ENCODE measurements around the gene PEF1. TPM values are rescaled to one million over a fixed set of nuclear protein-coding genes. Genes with fewer than 3 reads are reported as not detected.

PEF1 gene
- total RNA-seq, 1 experiment from 2014 or later, result 56.3 TPM

DNA sequence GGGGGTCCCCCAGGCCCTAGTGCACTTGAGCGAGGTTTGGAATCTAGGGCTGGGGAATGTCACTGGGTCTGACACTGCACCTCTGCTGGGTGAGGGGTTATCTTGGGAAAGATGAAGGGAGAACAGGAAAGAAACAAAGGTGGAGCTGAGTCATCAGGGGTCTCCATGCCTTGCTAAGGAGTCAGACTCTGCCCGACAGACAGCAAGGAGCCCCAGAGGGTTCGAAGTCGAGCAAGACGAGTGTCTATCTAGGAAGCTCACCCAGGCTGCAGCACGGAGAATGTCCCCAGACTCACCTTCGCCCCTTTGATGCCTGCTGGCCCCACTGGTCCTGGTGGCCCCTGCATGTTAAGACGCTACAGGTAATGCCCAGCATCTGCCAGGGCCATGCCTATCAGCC is 41.1 kb upstream of the PEF1 start:
- Histone ChIP-seq H3K9me3 (ENCODE audit: low read depth, low read length, poor library complexity, severe bottlenecking) (no peaks in the 10 kb centered on the region), H3K27ac (ENCODE audit: low read depth, low read length, poor library complexity, severe bottlenecking) (no peak overlapping the region), H3K4me1 (ENCODE audit: insufficient read depth, low read length, poor library complexity, severe bottlenecking) (no peaks in the 10 kb centered on the region), H3K36me3 (ENCODE audit: insufficient read depth, low read length, poor library complexity, severe bottlenecking) (no peaks in the 10 kb centered on the region), H3K27me3 (replicated peaks; ENCODE audit: insufficient read depth, low read depth, low read length, poor library complexity) (no peaks in the 10 kb centered on the region), H3K4me3 (ENCODE audit: low read depth, low read length, poor library complexity, severe bottlenecking) (no peak overlapping the region)
- intact Hi-C loops (cut with micrococcal nuclease; ENCODE audit: unreplicated experiment), result no loop called here
- ChIA-PET CTCF (no interaction called here), POLR2A (ENCODE audit: low non-redundant PET) (no interaction called here)
- no TSS peak for BruUV-seq (replicated peaks)
- DNase-seq (ENCODE audit: low spot score), result no peak
- TF ChIP-seq CTCF (conservative IDR thresholded peaks at IDR 0.05; ENCODE audit: low read depth, low read length) (no peak), EZH2 (IDR thresholded peaks at IDR 0.05; ENCODE audit: borderline replicate concordance, low read depth, low read length, poor library complexity, severe bottlenecking) (no peak)

- DNase-seq (ENCODE audit: low spot score), result no peak
- no peak overlapping the region for H3K4me3 ChIP-seq (ENCODE audit: low read depth, low read length, poor library complexity, severe bottlenecking)
- H3K9me3 ChIP-seq (ENCODE audit: low read depth, low read length, poor library complexity, severe bottlenecking), result no peaks in the 10 kb centered on the region
- H3K27me3 ChIP-seq (replicated peaks; ENCODE audit: insufficient read depth, low read depth, low read length, poor library complexity), result no peaks in the 10 kb centered on the region
- H3K36me3 ChIP-seq (ENCODE audit: insufficient read depth, low read length, poor library complexity, severe bottlenecking), result no peaks in the 10 kb centered on the region
- no peak overlapping the region for H3K27ac ChIP-seq (ENCODE audit: low read depth, low read length, poor library complexity, severe bottlenecking)
- TF ChIP-seq EZH2 (IDR thresholded peaks at IDR 0.05; ENCODE audit: borderline replicate concordance, low read depth, low read length, poor library complexity, severe bottlenecking) (no peak), CTCF (conservative IDR thresholded peaks at IDR 0.05; ENCODE audit: low read depth, low read length) (peak; percentile 41)
- ChIA-PET POLR2A (ENCODE audit: low non-redundant PET) (no interaction called here), CTCF (no interaction called here)
- BruUV-seq (replicated peaks), result no TSS peak
- H3K4me1 ChIP-seq (ENCODE audit: insufficient read depth, low read length, poor library complexity, severe bottlenecking), result no peaks in the 10 kb centered on the region
- intact Hi-C loops (cut with micrococcal nuclease; ENCODE audit: unreplicated experiment), result no loop called here
Observed at GRCh38 chr1:31683997-31684396, 39.3 kb upstream of the PEF1 start.

- BruUV-seq (replicated peaks), result no TSS peak
- intact Hi-C loops (cut with micrococcal nuclease; ENCODE audit: unreplicated experiment), result no loop called here
- H3K27ac ChIP-seq (ENCODE audit: low read depth, low read length, poor library complexity, severe bottlenecking), result no peak overlapping the region
- no peak for TF ChIP-seq EZH2 (IDR thresholded peaks at IDR 0.05; ENCODE audit: borderline replicate concordance, low read depth, low read length, poor library complexity, severe bottlenecking)
- TF ChIP-seq CTCF (conservative IDR thresholded peaks at IDR 0.05; ENCODE audit: low read depth, low read length), result no peak
- no peaks in the 10 kb centered on the region for H3K4me1 ChIP-seq (ENCODE audit: insufficient read depth, low read length, poor library complexity, severe bottlenecking)
- no peak overlapping the region for H3K4me3 ChIP-seq (ENCODE audit: low read depth, low read length, poor library complexity, severe bottlenecking)
- H3K27me3 ChIP-seq (replicated peaks; ENCODE audit: insufficient read depth, low read depth, low read length, poor library complexity), result no peaks in the 10 kb centered on the region
- CTCF ChIA-PET, result no interaction called here
- H3K36me3 ChIP-seq (ENCODE audit: insufficient read depth, low read length, poor library complexity, severe bottlenecking), result no peaks in the 10 kb centered on the region
- POLR2A ChIA-PET (ENCODE audit: low non-redundant PET), result no interaction called here
- DNase-seq (ENCODE audit: low spot score), result no peak
- no peaks in the 10 kb centered on the region for H3K9me3 ChIP-seq (ENCODE audit: low read depth, low read length, poor library complexity, severe bottlenecking)
Observed at GRCh38 chr1:31681415-31681814, 36.7 kb upstream of the PEF1 start.

Data from A673 (cell line).